Measurements from ENCODE around the gene TGFA. TPM values are rescaled to one million over a fixed set of nuclear protein-coding genes. Genes with fewer than 3 reads are reported as not detected.

TGFA gene
- total RNA-seq, 1 experiment from 2014 or later = 50.1 TPM

DNA sequence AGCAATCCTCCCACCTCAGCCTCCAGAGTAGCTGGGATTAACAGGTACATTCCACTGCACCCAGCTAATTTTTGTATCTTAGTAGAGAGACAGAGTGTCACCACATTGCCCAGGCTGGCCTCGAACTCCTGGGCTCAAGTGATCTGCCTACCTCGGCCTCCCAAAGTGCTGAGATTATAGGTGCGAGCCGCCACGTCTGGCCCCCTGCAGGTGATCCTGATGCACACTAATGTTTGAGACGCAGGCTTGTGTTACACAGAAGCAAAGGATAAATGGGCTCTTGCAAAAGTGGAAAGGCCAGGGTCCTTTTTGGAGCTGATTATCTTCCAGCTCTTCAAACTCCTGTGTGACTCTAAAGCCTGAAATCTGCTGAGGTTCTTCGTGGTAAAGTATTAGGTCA, 84.2 kb downstream of the TGFA start:
- 0 out of 2 replicates have a peak, but pooled peaks have one; percentile 38 for ATAC-seq
- DNase-seq (ENCODE audit: low read depth, low spot score) = no peak
- no peak overlapping the region for H3K9ac ChIP-seq (ENCODE audit: low read length)
- peaks cover 2 to 5% of the 10 kb centered on the region in 2 experiments; a peak in 1 of 4 replicates for H3K4me1 ChIP-seq (ENCODE audit: control insufficient read depth in 1 of 2, insufficient read depth in 2 of 2, low read length in 2 of 2)
- H3K27me3 ChIP-seq (ENCODE audit: insufficient read depth, low read length) = no peaks in the 10 kb centered on the region
- no peak overlapping the region for H3K4me3 ChIP-seq (replicated peaks in 1 of 2; ENCODE audit: low read depth in 1 of 2, low read length in 2 of 2)
- ChIA-PET CTCF (no interaction called here), RAD21 (ENCODE audit: low non-redundant PET in 1 of 2, low total read pairs in 2 of 2, uncharacterized antibody in 2 of 2, unreplicated experiment in 2 of 2) (no interaction called here), POLR2A (no interaction called here)
- H3K4me2 ChIP-seq (ENCODE audit: low read length) = no peak overlapping the region
- no peaks in the 10 kb centered on the region for H3K36me3 ChIP-seq (ENCODE audit: control insufficient read depth in 1 of 2, insufficient read depth in 2 of 2, low read length in 2 of 2)
- no peaks in the 10 kb centered on the region for H3K9me3 ChIP-seq (ENCODE audit: control insufficient read depth in 1 of 2, insufficient read depth in 1 of 2, low read depth in 1 of 2, low read length in 2 of 2)
- no peaks in the 10 kb centered on the region for H4K20me1 ChIP-seq (ENCODE audit: insufficient read depth)
- TF ChIP-seq, protein P1, sequence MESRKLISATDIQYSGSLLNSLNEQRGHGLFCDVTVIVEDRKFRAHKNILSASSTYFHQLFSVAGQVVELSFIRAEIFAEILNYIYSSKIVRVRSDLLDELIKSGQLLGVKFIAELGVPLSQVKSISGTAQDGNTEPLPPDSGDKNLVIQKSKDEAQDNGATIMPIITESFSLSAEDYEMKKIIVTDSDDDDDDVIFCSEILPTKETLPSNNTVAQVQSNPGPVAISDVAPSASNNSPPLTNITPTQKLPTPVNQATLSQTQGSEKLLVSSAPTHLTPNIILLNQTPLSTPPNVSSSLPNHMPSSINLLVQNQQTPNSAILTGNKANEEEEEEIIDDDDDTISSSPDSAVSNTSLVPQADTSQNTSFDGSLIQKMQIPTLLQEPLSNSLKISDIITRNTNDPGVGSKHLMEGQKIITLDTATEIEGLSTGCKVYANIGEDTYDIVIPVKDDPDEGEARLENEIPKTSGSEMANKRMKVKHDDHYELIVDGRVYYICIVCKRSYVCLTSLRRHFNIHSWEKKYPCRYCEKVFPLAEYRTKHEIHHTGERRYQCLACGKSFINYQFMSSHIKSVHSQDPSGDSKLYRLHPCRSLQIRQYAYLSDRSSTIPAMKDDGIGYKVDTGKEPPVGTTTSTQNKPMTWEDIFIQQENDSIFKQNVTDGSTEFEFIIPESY (IDR thresholded peaks at IDR 0.05; ENCODE audit: extremely low read depth, insufficient replicate concordance, low read length) = no peak
- 0 out of 2 replicates have a peak, but pooled peaks have one; percentile 7 for TF ChIP-seq RAD21 (IDR thresholded peaks at IDR 0.05; ENCODE audit: low read depth)
- TF ChIP-seq, protein P2, sequence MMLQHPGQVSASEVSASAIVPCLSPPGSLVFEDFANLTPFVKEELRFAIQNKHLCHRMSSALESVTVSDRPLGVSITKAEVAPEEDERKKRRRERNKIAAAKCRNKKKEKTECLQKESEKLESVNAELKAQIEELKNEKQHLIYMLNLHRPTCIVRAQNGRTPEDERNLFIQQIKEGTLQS (IDR thresholded peaks at IDR 0.05) = no peak
- TF ChIP-seq, protein P3, sequence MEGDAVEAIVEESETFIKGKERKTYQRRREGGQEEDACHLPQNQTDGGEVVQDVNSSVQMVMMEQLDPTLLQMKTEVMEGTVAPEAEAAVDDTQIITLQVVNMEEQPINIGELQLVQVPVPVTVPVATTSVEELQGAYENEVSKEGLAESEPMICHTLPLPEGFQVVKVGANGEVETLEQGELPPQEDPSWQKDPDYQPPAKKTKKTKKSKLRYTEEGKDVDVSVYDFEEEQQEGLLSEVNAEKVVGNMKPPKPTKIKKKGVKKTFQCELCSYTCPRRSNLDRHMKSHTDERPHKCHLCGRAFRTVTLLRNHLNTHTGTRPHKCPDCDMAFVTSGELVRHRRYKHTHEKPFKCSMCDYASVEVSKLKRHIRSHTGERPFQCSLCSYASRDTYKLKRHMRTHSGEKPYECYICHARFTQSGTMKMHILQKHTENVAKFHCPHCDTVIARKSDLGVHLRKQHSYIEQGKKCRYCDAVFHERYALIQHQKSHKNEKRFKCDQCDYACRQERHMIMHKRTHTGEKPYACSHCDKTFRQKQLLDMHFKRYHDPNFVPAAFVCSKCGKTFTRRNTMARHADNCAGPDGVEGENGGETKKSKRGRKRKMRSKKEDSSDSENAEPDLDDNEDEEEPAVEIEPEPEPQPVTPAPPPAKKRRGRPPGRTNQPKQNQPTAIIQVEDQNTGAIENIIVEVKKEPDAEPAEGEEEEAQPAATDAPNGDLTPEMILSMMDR (IDR thresholded peaks at IDR 0.05 in 2 of 3, conservative IDR thresholded peaks at IDR 0.05 in 1 of 3; ENCODE audit: borderline replicate concordance in 1 of 3, insufficient read depth in 1 of 3, low read depth in 2 of 3, low read length in 2 of 3) = peak in 2 of 3 experiments; percentile 20 to 36; a peak in 3 of 6 replicates
- no peak for TF ChIP-seq ZFX (IDR thresholded peaks at IDR 0.05)
- H2AFZ ChIP-seq (ENCODE audit: low read depth, low read length, poor library complexity, severe bottlenecking) = no peak overlapping the region
- intact Hi-C loops (cut with micrococcal nuclease) = no loop called here
- no TSS peak for BruUV-seq (replicated peaks)
- no peaks in the 10 kb centered on the region for H3K9me2 ChIP-seq (ENCODE audit: insufficient read depth)
- H3K79me2 ChIP-seq (ENCODE audit: insufficient read depth, low read length) = peaks cover 7% of the 10 kb centered on the region; the same call in 1 of the 2 replicates
- H3K27ac ChIP-seq (ENCODE audit: low read depth, low read length) = no peak overlapping the region

Data from HCT116 (cell line).